GM18517 (cell line): ENCODE data around the gene ZNF710.

ENCODE experiments used
- ATAC-seq: cut with Tn5 transposase; IDR thresholded peaks from one replicate; pipeline ENCODE4 v1.9.1; 2021; ENCODE audit warnings: mild to moderate bottlenecking, moderate library complexity; ENCODE audit not compliant: unreplicated experiment

The ZNF710 gene

DNA sequence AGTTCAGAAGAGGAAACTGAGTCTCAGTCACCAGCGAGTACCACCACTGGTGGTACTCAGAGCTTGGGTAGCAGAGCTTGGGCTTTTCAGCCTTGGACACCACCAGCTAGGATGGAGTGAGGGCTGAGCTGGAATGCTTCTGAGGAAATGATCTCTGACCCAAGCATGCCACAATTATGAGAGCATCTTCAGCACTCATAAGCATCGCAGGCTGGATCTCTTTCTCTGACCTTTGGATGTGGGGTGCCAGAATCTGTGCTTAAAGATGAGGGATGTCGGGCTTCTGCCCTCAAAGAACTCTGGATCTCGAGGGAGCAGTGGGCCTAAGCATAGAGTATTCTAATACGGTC lies 36.4 kb downstream of the ZNF710 start:
- ATAC-seq, result no peak

DNA sequence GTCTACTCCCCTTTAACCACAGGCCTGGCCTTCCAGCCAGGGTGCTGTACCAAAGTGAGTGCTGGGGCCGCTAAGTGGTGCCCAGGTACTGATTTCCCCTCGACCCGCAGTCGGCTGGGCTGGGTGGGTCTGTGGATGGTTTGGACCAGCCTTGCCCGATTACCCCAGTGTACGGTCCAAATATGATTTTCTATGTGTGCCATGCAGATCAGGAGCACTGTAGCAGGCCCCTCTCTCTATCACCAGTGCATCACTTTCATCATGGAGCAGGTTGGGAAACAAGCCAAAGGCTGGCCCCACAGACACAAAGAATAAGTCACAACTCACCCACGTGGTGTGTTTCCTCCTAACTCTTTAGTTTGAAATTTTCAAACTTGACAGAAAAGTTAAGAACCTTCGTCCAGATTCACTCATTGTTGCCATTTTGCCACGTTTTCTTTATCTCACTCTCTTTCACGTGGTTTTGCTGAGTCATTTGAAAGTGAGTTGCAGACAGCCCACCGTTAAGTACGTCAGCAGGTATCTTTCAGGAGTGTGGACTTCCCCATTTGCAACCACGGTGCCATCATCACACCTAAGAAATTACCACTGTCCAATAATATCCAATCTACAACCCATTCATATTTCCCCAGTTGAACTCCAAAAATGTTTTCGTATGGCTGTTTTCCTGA lies 37.0 kb downstream of the ZNF710 start:
- ATAC-seq, result peak; percentile 71

DNA sequence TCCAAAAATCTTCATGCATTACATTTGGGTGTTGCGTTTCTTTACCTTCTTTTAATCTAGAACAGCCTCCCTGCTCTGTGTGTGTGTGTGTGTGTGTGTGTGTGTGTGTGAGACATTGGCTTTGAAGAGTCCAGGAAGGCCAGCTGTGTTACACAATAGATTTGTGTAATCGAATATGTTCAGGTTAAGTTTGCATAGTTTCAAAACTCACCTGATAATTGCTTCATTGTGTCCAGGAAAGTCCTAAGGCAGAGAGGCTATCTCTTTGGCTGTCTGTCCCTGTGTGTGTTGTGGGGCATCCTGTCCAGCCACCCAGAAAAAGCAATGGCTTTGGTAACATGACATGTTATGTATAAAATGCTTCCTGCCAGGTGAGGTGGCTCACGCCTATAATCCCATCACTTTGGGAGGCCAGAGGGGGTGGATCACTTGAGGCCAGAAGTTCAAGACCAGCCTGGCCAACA lies 37.5 kb downstream of the ZNF710 start:
- ATAC-seq, result no peak

DNA sequence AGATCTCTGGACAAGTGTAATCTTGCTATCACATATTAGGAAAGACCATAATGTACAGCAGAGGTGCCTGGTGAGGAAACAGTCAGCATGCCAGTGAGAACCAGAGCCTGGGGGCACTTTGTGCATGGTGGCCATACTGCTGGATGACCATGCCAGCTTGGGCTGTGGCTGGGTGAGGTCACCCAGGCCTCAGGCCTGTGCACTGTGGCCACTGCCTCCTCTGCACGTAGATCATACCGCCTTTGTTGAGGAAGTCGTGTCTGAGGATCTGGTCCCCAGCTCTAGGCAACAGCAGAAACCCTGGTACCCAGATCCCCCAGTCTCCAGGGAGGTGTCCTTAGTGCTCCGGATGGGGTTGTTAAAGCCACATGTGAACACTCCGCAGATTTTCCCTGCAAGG lies 38.9 kb downstream of the ZNF710 start:
- ATAC-seq, result no peak

DNA sequence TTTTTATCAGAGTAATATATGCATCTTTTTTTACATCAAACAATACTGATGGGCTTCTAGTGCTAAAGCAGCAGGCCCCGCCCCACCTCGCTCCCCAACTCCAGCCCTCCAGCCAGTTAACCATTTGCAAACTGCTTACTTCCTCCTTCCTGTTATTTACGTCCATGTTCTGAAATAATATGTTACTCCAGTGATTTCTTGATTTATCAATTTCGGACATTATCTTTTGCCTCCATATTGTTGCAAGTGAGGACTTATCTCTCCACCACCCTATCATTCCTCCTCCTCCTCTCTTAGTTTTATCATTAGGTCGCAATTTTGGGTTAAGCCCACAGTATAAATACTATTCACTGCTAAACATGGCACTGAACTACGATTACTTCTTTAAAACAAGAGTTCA lies 39.5 kb downstream of the ZNF710 start:
- ATAC-seq, result no peak

DNA sequence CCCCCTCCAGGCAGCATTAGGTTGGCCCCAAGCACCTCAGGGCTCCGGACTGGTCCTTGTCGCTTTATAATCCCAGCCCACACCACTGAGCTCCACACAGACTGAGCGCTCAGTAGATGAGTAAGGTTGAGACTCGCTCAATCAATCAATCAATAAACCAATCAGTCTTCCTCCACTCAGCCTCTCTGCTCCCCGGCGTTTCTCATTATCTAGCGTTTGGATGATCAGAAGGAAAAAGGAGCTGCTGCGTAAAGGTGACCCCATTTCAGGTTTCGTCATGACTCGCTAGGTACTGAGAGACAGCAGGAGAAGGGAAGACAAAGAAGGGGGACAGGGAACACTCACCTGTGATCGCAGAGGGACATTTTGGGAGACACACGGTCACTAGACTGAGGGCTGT lies 41.2 kb downstream of the ZNF710 start:
- ATAC-seq, result no peak

DNA sequence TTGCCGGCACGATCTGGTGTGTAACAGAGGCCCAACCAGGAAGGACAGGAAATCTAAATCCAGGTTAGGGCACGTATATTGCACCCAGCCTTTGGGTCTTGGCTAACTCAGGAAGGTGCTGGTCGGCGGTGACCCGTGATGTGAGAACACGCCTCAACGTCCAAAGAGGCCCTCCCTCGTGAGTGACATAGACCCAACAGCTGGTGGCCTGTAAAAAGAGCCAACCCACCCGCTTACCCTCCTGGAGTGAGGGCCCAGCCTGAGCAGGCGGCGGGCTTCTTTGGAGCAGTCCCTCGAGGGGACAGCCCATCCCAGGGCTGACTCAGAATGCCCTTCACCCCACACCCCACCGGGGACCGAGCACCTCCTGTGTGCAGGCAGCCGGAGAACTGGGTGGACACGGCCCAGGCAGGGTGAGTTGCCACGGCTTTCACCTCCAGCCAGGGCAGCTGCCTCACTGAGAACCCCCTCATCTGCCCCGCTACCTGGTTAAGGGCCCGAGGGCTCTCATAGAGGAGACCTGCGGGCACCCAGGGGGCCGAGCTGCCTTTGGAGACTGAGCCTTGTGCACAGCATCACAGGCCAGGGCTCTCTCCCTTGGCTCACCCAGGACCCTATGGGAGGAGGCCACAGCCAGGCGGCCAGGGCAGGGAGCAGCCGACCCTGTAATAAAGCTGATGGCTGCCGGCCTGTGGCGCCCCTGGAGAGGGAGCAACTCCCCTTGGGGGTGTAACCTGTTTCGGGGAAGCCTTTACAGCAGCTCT lies 41.8 kb downstream of the ZNF710 start:
- ATAC-seq, result no peak

DNA sequence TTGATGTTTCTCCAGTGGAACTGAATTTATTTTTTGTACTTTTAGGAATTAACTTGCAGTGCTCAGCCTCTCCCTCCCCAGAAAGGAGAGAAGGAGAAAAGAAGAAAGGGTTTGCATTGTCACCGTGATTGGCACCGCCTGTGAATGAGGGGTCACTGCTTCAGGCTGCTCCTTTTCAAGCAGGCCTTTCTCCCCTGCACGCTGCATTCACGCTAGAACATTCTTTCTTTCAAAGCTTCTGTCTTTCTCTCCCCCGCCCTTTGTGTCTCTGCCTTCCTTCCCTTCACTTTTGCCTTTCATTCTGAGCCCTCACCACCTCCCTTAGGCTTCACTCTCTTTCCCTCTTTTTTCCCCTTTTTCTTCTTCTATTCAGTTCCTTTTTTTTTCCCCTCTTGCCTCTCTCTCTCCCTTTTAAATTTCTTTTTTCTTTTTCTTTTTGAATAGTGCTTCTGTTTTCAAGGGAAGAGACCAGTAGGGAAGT lies 42.4 kb downstream of the ZNF710 start:
- no peak for ATAC-seq

DNA sequence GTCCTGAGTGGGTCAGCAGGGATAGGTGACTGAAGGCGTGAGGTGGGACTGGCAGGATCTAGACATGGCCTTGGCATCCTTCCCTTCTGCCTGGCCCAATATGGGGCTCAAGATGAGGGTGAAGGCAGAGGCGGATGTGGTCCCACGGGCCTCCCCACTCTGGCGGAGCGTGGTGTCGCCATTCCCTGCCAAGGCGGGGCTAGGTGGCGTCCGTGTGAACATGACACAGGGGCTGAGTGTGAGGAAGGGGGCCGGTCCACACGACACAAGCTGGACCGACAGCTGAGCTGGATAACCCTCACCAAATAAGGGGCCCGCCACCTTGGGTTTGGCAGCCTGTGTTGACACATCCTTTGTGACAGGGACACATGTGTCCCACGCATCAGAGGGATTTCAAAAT lies 43.1 kb downstream of the ZNF710 start:
- no peak for ATAC-seq

DNA sequence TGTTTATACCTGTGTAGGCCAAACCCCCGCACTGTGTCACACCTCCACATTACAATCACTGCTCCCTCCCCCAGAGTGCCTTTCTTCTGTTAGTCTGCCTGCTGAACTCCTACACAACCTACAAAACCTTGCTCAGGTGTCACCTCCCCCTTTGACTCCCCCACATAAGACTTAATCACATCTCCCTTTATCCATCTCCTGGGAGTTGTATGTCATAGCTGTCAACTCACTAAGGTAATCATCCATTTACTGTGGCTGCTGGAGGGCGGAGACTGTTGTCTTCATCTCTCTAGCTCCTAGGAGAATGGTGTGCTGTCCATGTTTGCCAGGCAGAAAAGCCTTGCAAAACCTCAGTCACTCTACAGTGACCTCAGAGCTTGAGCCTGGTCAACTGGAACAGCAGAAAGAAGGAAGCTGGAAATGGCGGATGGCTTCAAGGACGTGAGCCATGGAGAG lies 43.8 kb downstream of the ZNF710 start:
- no peak for ATAC-seq

DNA sequence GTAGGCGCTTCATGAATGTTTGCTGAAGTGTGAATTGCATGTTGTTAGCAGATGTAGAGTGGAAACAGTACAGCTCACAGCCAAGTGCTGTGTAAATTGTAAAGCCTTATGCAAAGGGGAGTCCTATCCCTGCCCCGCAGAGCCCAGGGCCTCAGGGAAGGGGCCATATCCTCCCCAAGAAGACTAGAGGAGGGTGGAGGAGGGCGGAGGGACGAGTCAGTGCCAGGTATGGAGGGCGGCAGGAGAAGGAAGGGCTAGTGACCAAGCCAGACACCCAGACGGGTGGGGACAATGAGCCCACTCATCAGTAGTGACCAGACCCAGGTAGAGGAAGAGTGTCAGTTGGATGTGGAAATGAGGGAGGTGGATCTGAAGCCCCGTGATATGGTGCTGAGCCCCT lies 45.2 kb downstream of the ZNF710 start:
- ATAC-seq, result no peak

DNA sequence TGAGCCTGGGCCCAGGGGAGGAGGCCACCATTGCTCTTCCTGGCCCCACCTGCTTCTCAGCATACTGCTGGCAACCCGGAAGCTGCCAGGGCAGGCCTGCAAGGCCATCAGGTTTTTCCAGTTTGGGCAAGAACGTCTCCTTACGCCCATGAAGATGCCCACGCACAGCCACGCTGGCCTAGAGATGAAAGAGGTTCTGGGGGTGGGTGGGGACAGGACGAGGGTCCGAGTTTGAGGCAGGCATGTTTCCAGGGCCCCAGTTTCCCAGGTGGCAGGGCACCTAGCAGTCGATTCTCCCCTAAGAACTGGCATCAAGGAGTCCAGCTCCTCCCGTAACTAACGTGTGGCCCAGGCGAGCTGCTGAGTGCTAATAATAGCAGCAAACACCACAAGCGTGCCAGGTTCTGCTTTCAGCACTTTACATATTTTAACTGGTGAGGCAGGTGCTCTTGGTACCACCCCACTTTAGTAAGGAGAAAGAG lies 45.8 kb downstream of the ZNF710 start:
- ATAC-seq, result no peak

DNA sequence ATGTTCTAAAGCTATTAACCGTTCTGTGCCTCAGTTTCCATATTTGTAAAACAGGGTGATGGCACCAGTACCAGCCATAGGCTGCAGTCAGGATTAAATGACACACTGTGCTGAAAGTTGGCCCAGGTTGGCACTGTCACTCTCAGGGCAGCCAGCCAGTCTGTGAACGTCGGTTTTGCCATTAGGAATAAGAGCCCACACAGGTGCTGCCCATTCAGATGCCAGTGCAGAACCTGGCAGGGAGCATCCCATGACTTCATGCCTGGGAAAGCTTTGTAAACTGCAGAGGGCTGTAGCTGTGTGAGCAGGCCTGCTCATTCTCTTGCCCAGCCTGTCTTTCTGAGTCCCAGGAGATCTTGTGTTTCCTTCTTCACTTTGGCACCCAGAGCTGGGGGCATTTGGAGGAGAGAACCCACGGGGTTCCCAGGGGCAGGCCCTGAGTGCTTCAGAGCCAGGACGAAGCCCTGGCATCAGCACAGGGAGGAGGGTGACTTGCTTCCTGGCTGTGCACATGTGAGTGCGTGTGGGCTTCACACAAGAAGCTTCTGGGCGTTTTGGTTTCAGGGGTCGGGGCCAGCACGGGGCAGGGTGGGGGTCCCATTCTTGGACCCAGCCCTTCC lies 46.9 kb downstream of the ZNF710 start:
- ATAC-seq, result no peak

DNA sequence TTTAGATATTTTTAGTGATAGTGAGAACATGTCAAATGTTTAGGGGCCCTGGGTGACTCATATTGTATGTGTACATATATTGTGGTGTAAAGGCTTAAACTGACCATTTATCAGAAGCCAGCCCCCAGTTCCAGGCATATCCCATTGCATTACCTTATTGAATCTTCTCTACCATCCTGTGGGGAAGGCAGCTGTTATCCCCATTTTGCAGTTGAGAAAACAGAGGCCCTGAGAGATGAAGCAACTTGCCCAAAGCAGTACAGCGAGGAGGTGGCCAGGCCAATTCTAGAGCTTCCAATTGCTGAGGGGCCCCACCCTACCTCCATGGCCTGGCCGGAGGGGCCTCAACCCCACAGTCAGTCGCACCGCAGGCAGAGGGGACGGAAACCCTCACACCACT lies 47.9 kb downstream of the ZNF710 start:
- ATAC-seq, result no peak

DNA sequence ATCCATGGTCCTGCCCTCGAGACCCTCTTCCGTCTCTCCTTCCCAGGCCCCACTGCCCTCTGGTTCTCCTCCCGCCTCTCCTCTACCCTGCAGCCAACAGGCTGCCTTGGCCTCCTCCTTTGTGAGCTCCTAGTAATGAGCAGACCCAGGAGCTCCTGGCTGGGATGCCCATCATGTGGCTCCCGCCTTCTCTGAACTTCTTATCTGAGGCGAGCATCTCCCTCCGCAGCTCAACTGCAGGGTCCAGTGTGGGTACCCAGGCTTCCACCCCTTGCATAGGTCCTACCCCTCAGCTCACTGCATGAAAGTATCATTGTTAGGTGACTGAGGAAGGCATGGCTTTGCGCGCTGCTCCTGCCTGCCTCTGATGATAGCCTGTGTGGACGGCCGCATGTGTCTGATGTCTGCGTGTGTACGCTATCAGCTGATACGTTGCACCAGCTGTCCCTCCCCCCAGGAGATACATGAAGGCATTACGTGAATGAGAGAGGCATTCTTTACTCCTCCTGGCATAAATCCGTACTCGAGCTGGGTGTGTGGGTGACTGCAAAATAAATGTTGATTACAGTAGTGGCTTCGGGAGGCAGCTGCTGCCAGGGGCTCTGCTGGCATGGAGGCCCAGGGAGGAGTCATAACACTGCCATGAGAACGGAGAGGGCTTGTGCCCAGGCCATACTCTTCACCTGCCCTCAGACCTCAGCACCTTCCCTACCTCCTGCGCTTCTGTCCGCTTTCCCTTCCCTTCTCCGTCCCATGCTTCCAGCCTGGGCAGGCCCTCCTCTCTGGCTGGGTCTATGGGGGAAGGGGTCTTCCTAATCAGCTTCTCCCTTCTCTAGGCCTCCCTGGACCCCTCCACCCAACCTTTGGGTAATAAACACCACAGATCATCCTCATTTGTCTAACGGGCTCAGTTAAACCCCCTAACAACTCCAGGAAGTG lies 48.8 kb downstream of the ZNF710 start:
- no peak for ATAC-seq

DNA sequence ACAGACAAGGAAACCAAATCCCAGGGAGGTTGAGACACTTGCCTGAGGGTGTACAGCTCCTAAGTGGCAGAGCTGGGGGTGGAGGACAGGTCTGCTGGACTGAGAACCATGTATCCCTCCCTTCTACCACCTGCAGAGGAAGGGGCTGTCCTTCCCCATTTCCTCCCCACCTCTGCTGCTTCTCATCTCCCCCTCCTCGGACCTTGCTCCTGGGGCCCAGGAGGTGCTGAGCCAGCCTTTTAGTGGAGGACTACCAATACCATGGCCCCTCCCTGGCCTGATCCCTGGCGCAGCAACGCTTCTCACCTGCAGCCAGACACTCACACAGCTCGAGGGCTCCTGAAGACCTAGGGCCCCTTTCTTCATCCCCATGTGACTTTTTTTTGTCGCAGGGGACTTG lies 50.8 kb downstream of the ZNF710 start:
- ATAC-seq, result no peak

DNA sequence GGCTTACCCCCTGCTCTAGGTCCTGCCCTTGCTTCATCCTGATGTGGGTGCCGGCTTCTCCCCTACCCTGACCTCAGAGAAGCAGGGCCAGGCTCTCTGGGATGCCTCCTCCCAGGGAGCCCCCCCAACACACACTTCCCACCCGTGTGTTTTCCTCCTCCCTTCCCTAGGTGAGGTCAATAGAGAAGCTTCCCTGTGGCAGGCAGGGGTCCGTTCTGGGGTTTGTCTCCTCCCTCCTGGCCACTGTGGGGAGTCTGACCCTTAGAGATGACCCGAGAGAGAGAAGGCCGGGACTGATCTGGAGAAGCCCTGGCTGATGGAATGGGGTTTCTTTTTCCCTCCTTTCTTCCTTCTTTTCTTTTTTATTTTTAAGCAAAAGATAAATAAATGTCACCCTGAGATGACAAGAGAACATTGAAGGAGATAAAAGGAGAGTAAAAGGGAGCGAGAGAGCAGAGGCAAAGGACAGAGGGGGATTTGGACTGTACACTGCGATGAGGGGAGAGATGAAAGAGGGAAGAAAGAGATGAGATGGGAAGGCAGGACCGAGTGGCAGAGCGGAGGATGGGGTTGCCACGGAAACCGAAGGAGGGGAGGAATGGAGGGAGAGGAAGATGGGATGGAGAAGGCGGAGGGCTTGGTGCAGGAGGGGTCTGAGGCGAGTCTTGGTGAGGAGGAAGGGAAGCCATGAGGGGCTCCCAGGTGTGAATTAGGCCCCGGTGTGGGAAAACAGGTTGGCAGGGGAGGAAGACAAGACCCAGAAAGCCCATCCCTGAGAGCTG lies 52.8 kb downstream of the ZNF710 start:
- no peak for ATAC-seq

DNA sequence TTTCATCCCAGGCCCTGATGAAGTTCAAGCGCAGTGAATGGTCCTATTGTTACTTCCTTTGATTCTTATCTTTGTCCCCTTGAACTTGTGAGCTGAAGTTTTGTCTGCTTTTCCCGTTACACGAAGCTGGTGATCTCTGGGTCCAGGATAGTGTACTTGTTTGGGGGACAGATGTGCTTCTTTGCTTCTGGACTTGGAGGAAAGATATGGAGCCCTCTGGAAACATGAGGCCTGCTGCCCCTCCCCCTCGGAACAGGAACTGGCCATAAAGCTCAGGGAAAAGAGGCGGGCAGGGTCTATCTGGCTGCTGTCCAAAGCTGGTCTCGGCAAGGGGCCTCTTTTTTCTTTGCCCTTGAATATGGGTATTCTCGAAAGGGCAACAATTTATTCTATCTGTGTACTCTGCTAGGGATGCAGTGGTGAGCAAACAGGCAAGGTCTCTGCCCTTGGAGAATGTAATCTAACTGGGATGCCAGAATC lies 53.5 kb downstream of the ZNF710 start:
- no peak for ATAC-seq

DNA sequence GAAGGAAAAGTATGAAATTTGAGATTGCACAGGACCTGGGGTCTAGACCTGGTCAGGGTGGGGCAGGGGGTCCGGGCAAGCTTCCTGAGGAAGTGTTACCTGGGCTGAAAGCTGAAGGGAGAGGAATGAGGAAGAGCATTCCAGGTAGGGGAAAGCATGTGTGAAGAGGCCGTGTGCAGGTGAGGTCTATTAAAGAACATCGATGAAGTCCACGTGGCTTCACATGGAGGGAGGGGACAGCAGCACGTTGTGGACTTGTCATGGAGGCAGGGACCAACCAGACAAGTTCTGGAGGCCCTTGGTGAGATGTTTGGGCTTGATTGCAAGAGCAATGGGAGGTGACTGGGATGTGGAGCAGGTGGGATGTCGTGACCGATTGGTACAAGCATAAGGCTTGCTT lies 54.1 kb downstream of the ZNF710 start:
- no peak for ATAC-seq

DNA sequence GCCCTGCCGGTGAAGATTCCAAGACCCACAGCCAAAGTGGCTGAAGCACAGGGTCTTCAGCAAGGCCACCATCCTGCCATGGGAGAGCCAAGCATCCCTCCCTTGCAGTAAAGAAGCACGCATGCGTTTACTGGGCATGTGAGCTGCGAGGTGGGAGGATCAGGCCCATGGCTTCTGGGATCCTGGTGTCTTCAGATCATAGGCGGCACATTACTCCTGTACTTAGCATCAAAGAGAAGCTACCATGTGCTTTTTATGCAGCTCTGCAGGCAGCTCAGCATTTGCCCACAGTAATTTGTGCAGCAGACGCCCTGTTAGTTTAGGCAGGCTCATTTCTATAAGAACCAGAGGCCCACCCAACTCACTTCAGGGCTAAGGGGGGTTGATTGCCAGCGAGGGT lies 55.4 kb downstream of the ZNF710 start:
- ATAC-seq, result no peak
